Measurements from ENCODE around the gene DDX25. TPM values are rescaled to one million over a fixed set of nuclear protein-coding genes. Genes with fewer than 3 reads are reported as not detected.

DDX25 gene
- total and polyA plus RNA-seq, 9 of the 15 experiments (the other 6 are each of a cell fraction or from before 2014, with no cell fraction given) = not detected

- TF ChIP-seq ZNF592 (IDR thresholded peaks at IDR 0.05) = no peak
- TF ChIP-seq MTA3 (IDR thresholded peaks at IDR 0.05; ENCODE audit: borderline replicate concordance) = peak; percentile 47; the same call in 1 of the 2 replicates
- TF ChIP-seq TSHZ1 (CRISPR knock-in tag; IDR thresholded peaks at IDR 0.05) = no peak
- TF ChIP-seq E2F6 (IDR thresholded peaks at IDR 0.05; ENCODE audit: borderline replicate concordance in 1 of 2, extremely low read depth in 1 of 2, insufficient read depth in 1 of 2, insufficient read length in 1 of 2, low read depth in 1 of 2, low read length in 1 of 2, poor library complexity in 1 of 2, severe bottlenecking in 1 of 2) = no peak
- no peak for TF ChIP-seq HNRNPL (IDR thresholded peaks at IDR 0.05; ENCODE audit: low read depth, low read length)
- no peak for TF ChIP-seq ZEB2 (IDR thresholded peaks at IDR 0.05)
- peak; percentile 63 for TF ChIP-seq ETV1 (tag; conservative IDR thresholded peaks at IDR 0.05; ENCODE audit: low read depth)
- TF ChIP-seq HDGF (IDR thresholded peaks at IDR 0.05) = no peak
- no peak for TF ChIP-seq SMARCC2 (IDR thresholded peaks at IDR 0.05; ENCODE audit: low read depth)
- TF ChIP-seq GTF2A2 (tag; IDR thresholded peaks at IDR 0.05) = no peak
- no peak for TF ChIP-seq TAF15 (IDR thresholded peaks at IDR 0.05; ENCODE audit: low read depth, low read length)
- peak; percentile 71 for TF ChIP-seq PML (IDR thresholded peaks at IDR 0.05; ENCODE audit: low read length)
- no peak for TF ChIP-seq PCBP2 (IDR thresholded peaks at IDR 0.05; ENCODE audit: low read depth, low read length, poor library complexity, severe bottlenecking)
- TF ChIP-seq HDAC2 (IDR thresholded peaks at IDR 0.05) = no peak
- no peak for TF ChIP-seq SP2 (IDR thresholded peaks at IDR 0.05; ENCODE audit: extremely low read depth, low read depth, low read length, poor library complexity, severe bottlenecking)
- TF ChIP-seq ZKSCAN1 (IDR thresholded peaks at IDR 0.05; ENCODE audit: low read depth, low read length) = no peak
These were observed 1.2 kb upstream of the DDX25 start, which contains the start of gene PUS3 (continued) for GRCh38 chr11:125902927-125903710.

All from K562 (cell line).